HepG2 (cell line): ENCODE data around the gene SDK2. TPM values are rescaled to one million over a fixed set of nuclear protein-coding genes. Genes with fewer than 3 reads are reported as not detected.

Experiments
- ATAC-seq: fragments of 200-7000 bp; cut with Tn5 transposase; 3 replicates; pipeline ENCODE4 v1.9.1; 2020; ENCODE audit warnings: mild to moderate bottlenecking, moderate library complexity
- BruUV-seq: library from RNA; stranded (reverse); fragments of 400-500 nt; replicated peaks from 2 replicates; lab custom pipeline; 2021; lab: Mats Ljungman, UMichigan
- CTCF ChIA-PET: fragments of 300-600 bp; formaldehyde crosslinking; extraction: SDS; loops from one replicate; lab custom pipeline; 2021; ENCODE audit warnings: low total read pairs, inconsistent platforms, low intra/inter-chr PET ratio; lab: Yijun Ruan, JAX
- POLR2A ChIA-PET: fragments of 350-600 bp; sonication (Branson Sonifier 250); formaldehyde crosslinking; loops from one replicate; lab custom pipeline; 2020; ENCODE audit warnings: antibody characterized with exemption, inconsistent platforms; lab: Yijun Ruan, JAX
- DNase-seq: peaks from one replicate; pipeline ENCODE4 v3.0.0-alpha.2; 2015; ENCODE audit warnings: low spot score
- FAIRE-seq: peaks from 3 replicates; lab custom pipeline; 2011; peaks lifted over from hg19 to GRCh38; lab: Jason Lieb, UNC
- H2AFZ ChIP-seq: one replicate; pipeline ENCODE4 v1.6.1; 2011; ENCODE audit warnings: low read length, inconsistent platforms
- H3K27ac ChIP-seq: fragments of 300-600 bp; 3 replicates; pipeline ENCODE4 v1.8.0; 2011; ENCODE audit warnings: mixed run types, mild to moderate bottlenecking, mixed read lengths, low read length, inconsistent platforms; ENCODE audit not compliant: insufficient read depth; ENCODE audit errors: extremely low read length
- H3K27me3 ChIP-seq, 2 experiments: fragments of 200-600 bp in 1 of 2; 2 replicates in 1 of 2; 3 replicates in 1 of 2; pipeline versions ENCODE4 v1.6.0 to v1.8.0; 2011; ENCODE audit warnings: low read length in 2 of 2, mild to moderate bottlenecking in 2 of 2, moderate library complexity in 2 of 2, inconsistent platforms in 1 of 2; ENCODE audit not compliant: insufficient read depth in 2 of 2, control insufficient read depth in 1 of 2
- H3K36me3 ChIP-seq, 2 experiments: fragments of 200-600 bp in 1 of 2; replicated peaks in 1 of 2; 2 replicates in 1 of 2; 3 replicates in 1 of 2; pipeline versions ENCODE4 v1.5.1 to v1.8.0; 2011; ENCODE audit warnings: low read length in 2 of 2, inconsistent platforms in 1 of 2; ENCODE audit not compliant: insufficient read depth in 2 of 2, control insufficient read depth in 1 of 2
- H3K4me1 ChIP-seq: 2 replicates; pipeline ENCODE4 v1.5.1; 2012; ENCODE audit warnings: low read length, inconsistent platforms; ENCODE audit not compliant: insufficient read depth
- H3K4me2 ChIP-seq: 2 replicates; pipeline ENCODE4 v1.6.0; 2011; ENCODE audit warnings: low read depth, low read length, inconsistent platforms
- H3K4me3 ChIP-seq, 3 experiments: fragments of 200-600 bp in 1 of 3; sonication (generic), shearing (Covaris generic) in 1 of 3; replicated peaks in 1 of 3; 2 replicates each; pipeline ENCODE4 v1.5.1; 2011 to 2016; ENCODE audit warnings: low read length in 3 of 3, inconsistent platforms in 2 of 3, low read depth in 2 of 3, mild to moderate bottlenecking in 2 of 3, control low read depth in 1 of 3, mixed read lengths in 1 of 3; ENCODE audit not compliant: insufficient read depth in 1 of 3
- H3K79me2 ChIP-seq: one replicate; pipeline ENCODE4 v1.6.1; 2011; ENCODE audit warnings: low read length, inconsistent platforms; ENCODE audit not compliant: insufficient read depth
- H3K9ac ChIP-seq: 2 replicates; pipeline ENCODE4 v1.6.0; 2011; ENCODE audit warnings: mild to moderate bottlenecking, low read depth, low read length, inconsistent platforms; ENCODE audit not compliant: insufficient read depth
- H3K9me3 ChIP-seq: 2 replicates; pipeline ENCODE4 v1.5.1; 2012; ENCODE audit warnings: mild to moderate bottlenecking, low read length
- H4K20me1 ChIP-seq: 2 replicates; pipeline ENCODE4 v1.6.0; 2011; ENCODE audit warnings: inconsistent platforms, mild to moderate bottlenecking, low read length, moderate library complexity; ENCODE audit not compliant: insufficient read depth
- ELF1 ChIP-seq: sonication (generic); formaldehyde crosslinking; IDR thresholded peaks from 2 replicates; pipeline ENCODE4 v1.4.0; 2020; ENCODE audit warnings: missing genetic modification reagents
- HDAC1 ChIP-seq: sonication (generic); formaldehyde crosslinking; IDR thresholded peaks from 2 replicates; pipeline ENCODE4 v1.5.1; 2020; ENCODE audit warnings: mild to moderate bottlenecking, missing genetic modification reagents
- HOXA5 ChIP-seq: sonication (generic); formaldehyde crosslinking; IDR thresholded peaks from 2 replicates; pipeline ENCODE4 v1.4.0; 2020; ENCODE audit warnings: missing genetic modification reagents
- ONECUT2 ChIP-seq: sonication (generic); formaldehyde crosslinking; IDR thresholded peaks from 2 replicates; pipeline ENCODE4 v1.4.0; 2020; ENCODE audit warnings: missing genetic modification reagents
- SRSF9 ChIP-seq: fragments of 200-400 bp; formaldehyde crosslinking; IDR thresholded peaks from 2 replicates; pipeline ENCODE4 v1.6.1; 2018; ENCODE audit warnings: borderline replicate concordance, mild to moderate bottlenecking, low read depth, low read length; ENCODE audit not compliant: insufficient read depth, poor library complexity, severe bottlenecking
- ZEB1 ChIP-seq: IDR thresholded peaks from 2 replicates; pipeline ENCODE4 v1.6.1; 2012; ENCODE audit warnings: mild to moderate bottlenecking, low read depth, inconsistent platforms; ENCODE audit not compliant: insufficient replicate concordance
- ZNF225 ChIP-seq: sonication (generic); formaldehyde crosslinking; IDR thresholded peaks from 2 replicates; pipeline ENCODE4 v1.4.0; 2020; ENCODE audit warnings: mild to moderate bottlenecking, missing genetic modification reagents
- ZNF296 ChIP-seq: sonication (generic); formaldehyde crosslinking; conservative IDR thresholded peaks from 2 replicates; pipeline ENCODE4 v1.5.0; 2020; ENCODE audit warnings: mild to moderate bottlenecking, missing genetic modification reagents
- ZNF547 ChIP-seq: sonication (generic); formaldehyde crosslinking; IDR thresholded peaks from 2 replicates; pipeline ENCODE4 v1.5.1; 2020; ENCODE audit warnings: mild to moderate bottlenecking, missing genetic modification reagents
- ZNF615 ChIP-seq: sonication (generic); formaldehyde crosslinking; IDR thresholded peaks from 2 replicates; pipeline ENCODE4 v1.5.0; 2020; ENCODE audit warnings: mild to moderate bottlenecking, missing genetic modification reagents, borderline replicate concordance
- ZNF644 ChIP-seq: IDR thresholded peaks from 2 replicates; pipeline ENCODE4 v1.6.1; 2016; ENCODE audit warnings: low read depth
- ZNF891 ChIP-seq: sonication (generic); formaldehyde crosslinking; IDR thresholded peaks from 2 replicates; pipeline ENCODE4 v1.5.0; 2020; ENCODE audit warnings: mild to moderate bottlenecking, missing genetic modification reagents
- WGBS: methylation state at CpG from one replicate; pipeline ENCODE4 v1.1.6; 2017; ENCODE audit warnings: low lambda C conversion rate; 5-methylcytosine and 5-hydroxymethylcytosine counted together
- in situ Hi-C: cut with HindIII; loops from 2 replicates; pipeline ENCODE4 v1.10.0; 2017; ENCODE audit warnings: low pct_unique_long_range_greater_than_20kb; ENCODE audit not compliant: extremely low pct_ligation_motif_present
- intact Hi-C: fragments of 100-400 bp; cut with micrococcal nuclease; formaldehyde crosslinking; loops from one replicate; pipeline ENCODE4 v1.10.0; 2022; ENCODE audit not compliant: unreplicated experiment
- polyA plus RNA-seq, 8 experiments: library from polyadenylated mRNA; depleted of rRNA in 3 of 8; stranded (reverse) in 7 of 8; unstranded in 1 of 8; fragments of >200 nt; fragmentation: Illumina TruSeq in 4 of 8; extraction: Trizol in 4 of 8; gene quantifications; 2 replicates each; pipeline versions ENCODE4 v1.2.1 to v1.2.3, GENCODE V29; 2011 to 2016; ENCODE audit warnings: low read depth in 4 of 8, missing spikeins in 1 of 8, mixed read lengths in 1 of 8; ENCODE audit not compliant: insufficient read depth in 1 of 8
- total RNA-seq, 5 experiments: library from RNA; depleted of rRNA; stranded (reverse); fragments of >200 nt; fragmentation: Illumina TruSeq; extraction: Trizol; gene quantifications; 2 replicates each; pipeline ENCODE4 v1.2.3, GENCODE V29; 2016; ENCODE audit warnings: low read depth in 1 of 5
- TF ChIP-seq, protein P1 (sequence below): IDR thresholded peaks from 2 replicates; pipeline ENCODE4 v1.6.1; 2016; ENCODE audit warnings: low read depth
- TF ChIP-seq, protein P2 (sequence below): fragments of 450-650 bp; IDR thresholded peaks from 2 replicates; pipeline ENCODE4 v1.6.1; 2016
- TF ChIP-seq, protein P3 (sequence below): sonication (generic); formaldehyde crosslinking; IDR thresholded peaks from 2 replicates; pipeline ENCODE4 v1.8.0; 2022; ENCODE audit warnings: mild to moderate bottlenecking, missing genetic modification reagents, moderate library complexity

SDK2 gene
- total and polyA plus RNA-seq, 2 of the 13 experiments (the other 11 are each of a cell fraction or from before 2014, with no cell fraction given) = not detected

DNA sequence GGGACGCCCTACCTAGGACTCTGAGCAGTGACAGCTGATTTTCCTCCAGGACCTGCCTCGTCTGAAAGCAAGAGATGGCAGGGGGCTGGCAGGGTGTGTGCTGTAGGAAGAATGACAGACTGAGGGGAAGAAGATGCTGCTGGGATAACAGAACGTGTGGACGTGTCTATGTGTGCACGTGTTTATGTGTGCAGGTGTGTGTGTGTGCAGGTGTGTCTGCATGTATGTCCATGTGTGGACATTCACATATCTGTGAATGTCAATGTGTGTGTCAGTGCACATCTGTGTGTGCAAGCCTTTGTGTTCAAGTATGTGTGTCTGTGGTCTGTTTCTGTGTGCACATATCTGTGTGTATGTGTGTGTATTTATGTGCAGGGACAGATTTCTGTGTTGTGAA, 132.5 kb downstream of the SDK2 start:
- CTCF ChIA-PET = no interaction called here
- ATAC-seq (no peak), DNase-seq (no peak), FAIRE-seq (no peak)
- 1% methylated on average over 5 of the region's 5 CpGs for WGBS
- no TSS peak for BruUV-seq
- Histone ChIP-seq H4K20me1 (no peaks in the 10 kb centered on the region), H3K9me3 (no peaks in the 10 kb centered on the region), H3K4me2 (no peak overlapping the region), H3K4me3 (no peak overlapping the region), H3K27me3 (peaks cover 6 to 74% of the 10 kb centered on the region in 2 experiments; a peak in 4 of 5 replicates), H3K36me3 (no peaks in the 10 kb centered on the region), H3K9ac (no peak overlapping the region), H3K4me1 (no peaks in the 10 kb centered on the region), H3K27ac (no peak overlapping the region), H2AFZ (no peak overlapping the region), H3K79me2 (no peaks in the 10 kb centered on the region)
- intact Hi-C loops (no loop called here), in situ Hi-C loops (no loop called here)
- TF ChIP-seq, protein P1, sequence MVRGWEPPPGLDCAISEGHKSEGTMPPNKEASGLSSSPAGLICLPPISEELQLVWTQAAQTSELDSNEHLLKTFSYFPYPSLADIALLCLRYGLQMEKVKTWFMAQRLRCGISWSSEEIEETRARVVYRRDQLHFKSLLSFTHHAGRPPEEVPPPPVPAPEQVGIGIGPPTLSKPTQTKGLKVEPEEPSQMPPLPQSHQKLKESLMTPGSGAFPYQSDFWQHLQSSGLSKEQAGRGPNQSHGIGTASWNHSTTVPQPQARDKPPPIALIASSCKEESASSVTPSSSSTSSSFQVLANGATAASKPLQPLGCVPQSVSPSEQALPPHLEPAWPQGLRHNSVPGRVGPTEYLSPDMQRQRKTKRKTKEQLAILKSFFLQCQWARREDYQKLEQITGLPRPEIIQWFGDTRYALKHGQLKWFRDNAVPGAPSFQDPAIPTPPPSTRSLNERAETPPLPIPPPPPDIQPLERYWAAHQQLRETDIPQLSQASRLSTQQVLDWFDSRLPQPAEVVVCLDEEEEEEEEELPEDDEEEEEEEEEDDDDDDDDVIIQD = no peak
- TF ChIP-seq, protein P2, sequence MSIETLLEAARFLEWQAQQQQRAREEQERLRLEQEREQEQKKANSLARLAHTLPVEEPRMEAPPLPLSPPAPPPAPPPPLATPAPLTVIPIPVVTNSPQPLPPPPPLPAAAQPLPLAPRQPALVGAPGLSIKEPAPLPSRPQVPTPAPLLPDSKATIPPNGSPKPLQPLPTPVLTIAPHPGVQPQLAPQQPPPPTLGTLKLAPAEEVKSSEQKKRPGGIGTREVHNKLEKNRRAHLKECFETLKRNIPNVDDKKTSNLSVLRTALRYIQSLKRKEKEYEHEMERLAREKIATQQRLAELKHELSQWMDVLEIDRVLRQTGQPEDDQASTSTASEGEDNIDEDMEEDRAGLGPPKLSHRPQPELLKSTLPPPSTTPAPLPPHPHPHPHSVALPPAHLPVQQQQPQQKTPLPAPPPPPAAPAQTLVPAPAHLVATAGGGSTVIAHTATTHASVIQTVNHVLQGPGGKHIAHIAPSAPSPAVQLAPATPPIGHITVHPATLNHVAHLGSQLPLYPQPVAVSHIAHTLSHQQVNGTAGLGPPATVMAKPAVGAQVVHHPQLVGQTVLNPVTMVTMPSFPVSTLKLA = peak; percentile 91
- POLR2A ChIA-PET = no interaction called here

DNA sequence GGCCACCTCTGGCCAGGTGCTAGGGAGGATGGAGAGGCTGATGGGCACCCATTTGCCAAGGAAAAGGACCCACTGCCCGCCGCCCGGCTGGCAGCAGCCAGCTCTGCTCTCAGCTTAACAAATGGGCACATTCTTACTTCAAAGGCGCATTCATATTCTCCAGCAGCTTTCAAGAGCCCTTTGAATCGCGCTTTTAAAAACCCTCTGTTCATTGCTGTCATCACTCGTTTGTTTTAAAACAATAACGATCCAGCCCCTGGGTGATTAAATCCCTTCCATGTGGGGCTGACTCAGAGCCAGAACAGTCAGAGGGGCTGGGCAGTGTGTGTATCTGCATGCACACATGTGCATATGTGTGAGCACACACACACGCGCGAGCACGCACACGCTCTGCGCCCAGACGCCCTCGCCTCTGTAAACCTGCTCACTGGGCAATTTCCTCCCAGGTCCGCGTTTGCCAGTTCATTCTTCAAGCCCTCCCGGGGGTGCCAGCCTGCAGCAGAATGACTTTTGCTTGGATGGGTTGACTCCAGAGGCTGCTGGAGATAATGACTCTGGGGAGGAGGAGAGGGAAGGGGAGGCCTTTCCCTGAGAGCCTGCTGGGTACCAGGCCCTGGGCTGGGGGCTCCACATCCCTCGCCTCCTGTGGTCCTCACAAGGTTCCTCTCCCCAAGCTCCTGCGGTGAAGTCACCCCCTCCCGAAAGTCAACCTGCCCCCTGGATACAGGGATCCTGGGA, 133.1 kb downstream of the SDK2 start:
- no peaks in the 10 kb centered on the region for H4K20me1 ChIP-seq
- FAIRE-seq (no peak), DNase-seq (no peak), ATAC-seq (no peak)
- no peak overlapping the region for H3K4me2 ChIP-seq
- BruUV-seq = no TSS peak
- no peaks in the 10 kb centered on the region for H3K79me2 ChIP-seq
- ChIA-PET POLR2A (no interaction called here), CTCF (no interaction called here)
- intact Hi-C loops (no loop called here), in situ Hi-C loops (no loop called here)
- no peak overlapping the region for H3K27ac ChIP-seq
- 34% methylated on average over 22 of the region's 22 CpGs for WGBS
- no peaks in the 10 kb centered on the region for H3K36me3 ChIP-seq
- no peaks in the 10 kb centered on the region for H3K4me1 ChIP-seq
- H2AFZ ChIP-seq = no peak overlapping the region
- H3K27me3 ChIP-seq = peaks cover 6 to 69% of the 10 kb centered on the region in 2 experiments; a peak in 4 of 5 replicates
- H3K9me3 ChIP-seq = no peaks in the 10 kb centered on the region
- H3K9ac ChIP-seq = no peak overlapping the region
- no peak overlapping the region for H3K4me3 ChIP-seq
- TF ChIP-seq SRSF9 = no peak
- TF ChIP-seq ZNF547 (CRISPR knock-in tag) = no peak
- no peak for TF ChIP-seq HDAC1 (CRISPR knock-in tag)
- TF ChIP-seq ONECUT2 (CRISPR knock-in tag) = no peak
- no peak for TF ChIP-seq ZNF296 (CRISPR knock-in tag)
- TF ChIP-seq ZNF225 (CRISPR knock-in tag) = no peak
- no peak for TF ChIP-seq ZNF891 (CRISPR knock-in tag)
- no peak for TF ChIP-seq ZNF615 (CRISPR knock-in tag)
- TF ChIP-seq, protein P3, sequence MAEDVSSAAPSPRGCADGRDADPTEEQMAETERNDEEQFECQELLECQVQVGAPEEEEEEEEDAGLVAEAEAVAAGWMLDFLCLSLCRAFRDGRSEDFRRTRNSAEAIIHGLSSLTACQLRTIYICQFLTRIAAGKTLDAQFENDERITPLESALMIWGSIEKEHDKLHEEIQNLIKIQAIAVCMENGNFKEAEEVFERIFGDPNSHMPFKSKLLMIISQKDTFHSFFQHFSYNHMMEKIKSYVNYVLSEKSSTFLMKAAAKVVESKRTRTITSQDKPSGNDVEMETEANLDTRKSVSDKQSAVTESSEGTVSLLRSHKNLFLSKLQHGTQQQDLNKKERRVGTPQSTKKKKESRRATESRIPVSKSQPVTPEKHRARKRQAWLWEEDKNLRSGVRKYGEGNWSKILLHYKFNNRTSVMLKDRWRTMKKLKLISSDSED (CRISPR knock-in tag) = no peak
- no peak for TF ChIP-seq HOXA5 (CRISPR knock-in tag)
- no peak for TF ChIP-seq ZEB1
- TF ChIP-seq ZNF644 = no peak
- TF ChIP-seq ELF1 = no peak
